Measurements from ENCODE around the gene HAP1.

HAP1 gene

DNA sequence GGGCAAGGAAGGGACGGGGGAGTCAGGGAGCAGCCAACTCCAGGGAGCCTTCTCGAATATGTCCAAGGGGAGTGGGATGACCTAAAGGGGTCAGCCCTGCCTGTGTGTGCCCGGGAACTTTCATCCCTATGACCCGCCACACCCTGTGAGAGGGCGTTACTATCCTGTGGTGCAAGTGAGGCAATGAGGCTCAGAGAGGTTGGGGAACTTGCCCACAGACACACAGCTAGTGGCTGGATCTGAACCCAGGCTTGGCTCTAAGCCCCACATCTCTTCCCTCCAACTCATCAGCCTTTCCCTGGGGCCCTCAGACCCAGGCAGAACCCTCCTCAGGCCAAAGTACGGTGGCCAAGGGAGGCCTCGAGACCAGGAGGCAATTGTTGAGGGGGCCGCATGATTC, 28.9 kb upstream of the HAP1 start:
- DNase-seq = no peak

GRCh38 chr17:41762841-41763240, 28.4 kb upstream of the HAP1 start:
- DNase-seq = no peak

GRCh38 chr17:41762391-41762790, 27.9 kb upstream of the HAP1 start:
- DNase-seq = no peak

- DNase-seq = no peak
These were observed 26.4 kb upstream of the HAP1 start for GRCh38 chr17:41760878-41761277.

GRCh38 chr17:41758601-41759000, 24.2 kb upstream of the HAP1 start:
- no peak for DNase-seq

GRCh38 chr17:41754066-41754465, 19.6 kb upstream of the HAP1 start:
- DNase-seq = no peak

GRCh38 chr17:41751288-41751687, 16.8 kb upstream of the HAP1 start:
- DNase-seq = no peak

DNA sequence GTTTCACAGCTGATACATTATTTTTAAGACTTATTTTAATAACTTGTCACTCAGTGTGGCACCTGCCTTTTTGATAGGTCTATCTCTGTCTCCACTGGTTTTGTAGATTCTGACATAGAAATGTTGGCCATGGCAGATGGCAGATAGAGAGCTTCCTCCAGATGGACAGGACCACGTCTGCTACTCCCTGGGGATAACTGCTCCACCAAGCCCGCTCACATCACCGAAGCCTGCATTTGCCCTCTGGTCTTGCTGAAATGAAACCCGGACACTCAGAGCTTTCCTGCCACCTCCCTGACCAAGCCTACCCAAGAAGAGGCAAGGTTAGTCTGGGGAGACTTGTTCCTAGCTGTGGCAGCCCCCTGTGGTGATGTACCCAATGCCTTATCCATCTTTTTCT, 16.4 kb upstream of the HAP1 start:
- DNase-seq = peak; percentile 59

- peak; percentile 24 for DNase-seq
These were observed 13.8 kb upstream of the HAP1 start for GRCh38 chr17:41748275-41748674.

DNA sequence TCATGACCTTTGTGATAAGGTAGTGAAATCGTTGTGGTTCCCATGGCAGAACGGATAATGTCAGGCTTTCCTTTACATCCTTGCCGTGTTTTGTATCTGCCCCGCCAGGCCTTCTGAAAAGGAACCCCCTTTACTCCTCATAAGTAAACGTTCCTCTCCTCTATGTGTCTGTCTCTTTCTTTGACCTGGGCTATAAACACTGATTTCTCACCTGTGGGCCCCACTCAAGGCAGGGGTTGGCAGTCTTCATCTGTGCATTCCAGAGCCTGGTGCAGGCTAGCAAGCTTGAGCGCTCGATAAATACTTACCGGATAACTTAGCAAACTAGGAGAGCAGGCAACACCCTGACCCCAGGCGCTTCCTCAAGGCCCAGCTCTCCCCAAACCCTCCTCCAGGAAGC, 7.3 kb upstream of the HAP1 start:
- no peak for DNase-seq

DNA sequence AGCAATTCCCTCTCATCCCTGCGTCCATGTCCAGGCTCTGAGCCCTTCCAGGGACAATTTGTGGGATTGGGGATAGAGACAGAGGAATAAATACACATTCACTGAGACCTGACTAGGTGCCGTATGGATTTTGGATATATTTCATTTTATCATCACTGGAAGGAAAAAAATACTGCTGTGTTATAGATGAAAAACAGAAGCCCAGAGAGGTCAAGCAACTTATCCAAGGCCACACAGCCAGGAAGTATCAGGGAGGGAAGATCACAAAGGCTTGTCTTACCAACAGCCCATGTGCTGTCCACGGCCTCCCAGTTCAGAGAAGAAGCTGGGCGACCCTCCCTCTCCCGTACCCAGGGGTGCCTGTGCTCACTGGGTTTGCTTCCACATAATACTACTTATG, 6.1 kb upstream of the HAP1 start:
- DNase-seq = no peak

GRCh38 chr17:41739661-41740352, 5.4 kb upstream of the HAP1 start:
- no peak for DNase-seq

- no peak for DNase-seq
These were observed 4.3 kb upstream of the HAP1 start for GRCh38 chr17:41738801-41739112.

GRCh38 chr17:41738077-41738800, 3.8 kb upstream of the HAP1 start:
- DNase-seq = peak; percentile 93

GRCh38 chr17:41737680-41738023, 3.2 kb upstream of the HAP1 start:
- no peak for DNase-seq

- DNase-seq = no peak
These were observed 2.7 kb upstream of the HAP1 start for GRCh38 chr17:41736983-41737679.

GRCh38 chr17:41735744-41736143, 1.3 kb upstream of the HAP1 start:
- DNase-seq = no peak

GRCh38 chr17:41734949-41735313, 488 bp upstream of the HAP1 start:
- DNase-seq = no peak

GRCh38 chr17:41733348-41734138, 900 bp downstream of the HAP1 start:
- DNase-seq = peak; percentile 35

- DNase-seq = no peak
These were observed 2.6 kb downstream of the HAP1 start for GRCh38 chr17:41731836-41732235.

DNA sequence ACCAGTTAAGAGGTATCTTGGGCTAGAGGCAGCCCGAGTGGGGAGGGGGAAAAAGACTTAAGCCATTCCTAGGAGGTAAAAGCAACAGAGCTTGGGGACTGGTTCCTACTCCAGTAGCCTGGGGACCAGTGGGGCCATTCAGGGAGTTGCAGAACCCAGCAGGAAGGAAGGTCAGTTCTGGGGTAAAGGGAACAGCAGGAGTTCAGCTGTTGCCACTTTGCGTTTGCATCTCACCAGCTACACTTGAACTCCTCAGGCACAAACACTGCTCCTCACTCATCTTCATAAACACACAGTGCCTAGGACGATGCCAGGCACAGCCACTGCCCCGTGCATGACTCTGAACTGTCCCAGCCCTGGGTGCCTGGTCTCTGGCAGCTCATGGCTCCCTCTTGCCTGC, 4.0 kb downstream of the HAP1 start:
- DNase-seq = no peak

- no peak for DNase-seq
These were observed 6.4 kb downstream of the HAP1 start for GRCh38 chr17:41728056-41728455.

DNA sequence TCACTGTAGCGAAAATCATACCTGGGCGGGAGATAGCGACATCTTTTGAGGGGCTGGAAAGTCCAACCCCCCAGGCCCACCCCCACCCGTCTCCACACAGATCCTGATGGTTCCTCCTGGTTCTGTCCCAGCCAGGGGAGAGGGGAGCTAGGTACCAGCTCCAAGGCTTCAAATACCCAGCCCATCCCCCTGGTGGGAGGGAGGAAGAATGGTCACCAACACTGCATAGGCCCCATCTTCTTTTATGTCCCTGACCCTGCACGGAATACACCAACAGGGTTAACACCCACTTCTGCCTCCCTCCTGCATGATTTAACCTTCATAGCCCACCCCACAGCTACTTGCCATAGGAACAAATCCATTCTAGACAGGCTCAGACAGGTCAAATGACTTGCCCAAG, 9.3 kb downstream of the HAP1 start:
- DNase-seq = no peak
